ENCODE data around the gene WBP4.
A peak's percentile ranks its signal among the peaks of the same experiment; 100 is the strongest.

WBP4 gene

GRCh38 chr13:41017817-41018601 is 43.3 kb upstream of the WBP4 start:
- no peaks in the 10 kb centered on the region for H3K27me3 ChIP-seq (replicated peaks; ENCODE audit: control insufficient read depth, insufficient read depth, low read length)
- H3K36me3 ChIP-seq (ENCODE audit: control insufficient read depth, insufficient read depth, low read length) = no peaks in the 10 kb centered on the region
- TF ChIP-seq CTCF (IDR thresholded peaks at IDR 0.05; ENCODE audit: insufficient read depth, low read length, poor library complexity, severe bottlenecking) = no peak
- no peak for DNase-seq (ENCODE audit: extremely low read depth, insufficient read length)
- peak overlapping the region; percentile 76 for H3K4me3 ChIP-seq (replicated peaks; ENCODE audit: low read depth, low read length)

- H3K4me3 ChIP-seq (replicated peaks; ENCODE audit: low read depth, low read length) = peak overlapping the region; percentile 76
- DNase-seq (ENCODE audit: extremely low read depth, insufficient read length) = no peak
Measured at GRCh38 chr13:41018602-41018948, 42.7 kb upstream of the WBP4 start.

GRCh38 chr13:41019011-41019487 is 42.3 kb upstream of the WBP4 start, which contains the start of gene ELF1:
ELF1 (minus strand) TSS chr13:41019316; CDS start chr13:40982054, 37,262 bp downstream.
- Histone ChIP-seq H3K36me3 (ENCODE audit: control insufficient read depth, insufficient read depth, low read length) (no peaks in the 10 kb centered on the region), H3K27me3 (replicated peaks; ENCODE audit: control insufficient read depth, insufficient read depth, low read length) (no peaks in the 10 kb centered on the region), H3K4me3 (replicated peaks; ENCODE audit: low read depth, low read length) (peak within 1 kb of the TSS; percentile 76)
- peak; percentile 80 for DNase-seq (ENCODE audit: extremely low read depth, insufficient read length)
- no peak for TF ChIP-seq CTCF (IDR thresholded peaks at IDR 0.05; ENCODE audit: insufficient read depth, low read length, poor library complexity, severe bottlenecking)

More at GRCh38 chr13:41018602-41018948, 42.7 kb upstream of the WBP4 start:
- no peaks in the 10 kb centered on the region for H3K36me3 ChIP-seq (ENCODE audit: control insufficient read depth, insufficient read depth, low read length)
- no peaks in the 10 kb centered on the region for H3K27me3 ChIP-seq (replicated peaks; ENCODE audit: control insufficient read depth, insufficient read depth, low read length)
- TF ChIP-seq CTCF (IDR thresholded peaks at IDR 0.05; ENCODE audit: insufficient read depth, low read length, poor library complexity, severe bottlenecking) = no peak

GRCh38 chr13:41019578-41020347 is 41.5 kb upstream of the WBP4 start:
- no peak for DNase-seq (ENCODE audit: extremely low read depth, insufficient read length)
- TF ChIP-seq CTCF (IDR thresholded peaks at IDR 0.05; ENCODE audit: insufficient read depth, low read length, poor library complexity, severe bottlenecking) = no peak
- no peaks in the 10 kb centered on the region for H3K36me3 ChIP-seq (ENCODE audit: control insufficient read depth, insufficient read depth, low read length)
- no peaks in the 10 kb centered on the region for H3K27me3 ChIP-seq (replicated peaks; ENCODE audit: control insufficient read depth, insufficient read depth, low read length)
- no peak overlapping the region for H3K4me3 ChIP-seq (replicated peaks; ENCODE audit: low read depth, low read length)

- no peak for DNase-seq (ENCODE audit: extremely low read depth, insufficient read length)
- TF ChIP-seq CTCF (IDR thresholded peaks at IDR 0.05; ENCODE audit: insufficient read depth, low read length, poor library complexity, severe bottlenecking) = no peak
- Histone ChIP-seq H3K4me3 (replicated peaks; ENCODE audit: low read depth, low read length) (no peak overlapping the region), H3K27me3 (replicated peaks; ENCODE audit: control insufficient read depth, insufficient read depth, low read length) (no peaks in the 10 kb centered on the region), H3K36me3 (ENCODE audit: control insufficient read depth, insufficient read depth, low read length) (no peaks in the 10 kb centered on the region)
Measured at GRCh38 chr13:41025518-41025917, 35.8 kb upstream of the WBP4 start.
